GM21360 (cell line): ENCODE results near the gene TRIM63.

ENCODE experiments used
- ATAC-seq: cut with Tn5 transposase; IDR thresholded peaks from one replicate; pipeline ENCODE4 v1.9.1; 2021; ENCODE audit warnings: mild to moderate bottlenecking, moderate library complexity; ENCODE audit not compliant: unreplicated experiment

Gene TRIM63

DNA sequence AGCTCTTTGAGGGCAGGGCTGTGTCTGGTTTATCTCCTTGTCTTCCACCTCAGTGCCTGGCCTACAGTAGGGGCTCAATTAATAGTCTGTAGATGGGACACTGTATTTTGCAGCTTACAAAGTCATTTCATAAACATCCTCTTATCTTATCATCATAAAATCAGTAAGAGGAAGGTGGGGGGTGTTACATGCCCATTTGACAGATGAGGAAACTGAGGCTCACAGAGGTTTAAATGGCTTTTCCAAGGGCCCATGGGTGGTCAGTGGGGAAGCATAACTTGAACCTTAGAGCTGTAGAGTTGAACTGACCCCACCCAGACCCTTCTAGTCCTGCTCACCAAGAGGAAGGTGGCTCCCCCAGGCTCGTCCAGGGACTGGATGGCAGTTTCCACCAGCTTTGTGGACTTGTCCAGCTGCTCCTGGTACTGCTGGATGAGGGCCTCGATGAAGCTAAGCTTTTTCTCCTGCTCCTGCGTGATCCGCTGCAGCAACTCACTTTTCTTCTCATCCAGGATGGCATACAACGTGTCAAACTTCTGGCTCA lies 9.3 kb downstream of the TRIM63 start:
- ATAC-seq = no peak

DNA sequence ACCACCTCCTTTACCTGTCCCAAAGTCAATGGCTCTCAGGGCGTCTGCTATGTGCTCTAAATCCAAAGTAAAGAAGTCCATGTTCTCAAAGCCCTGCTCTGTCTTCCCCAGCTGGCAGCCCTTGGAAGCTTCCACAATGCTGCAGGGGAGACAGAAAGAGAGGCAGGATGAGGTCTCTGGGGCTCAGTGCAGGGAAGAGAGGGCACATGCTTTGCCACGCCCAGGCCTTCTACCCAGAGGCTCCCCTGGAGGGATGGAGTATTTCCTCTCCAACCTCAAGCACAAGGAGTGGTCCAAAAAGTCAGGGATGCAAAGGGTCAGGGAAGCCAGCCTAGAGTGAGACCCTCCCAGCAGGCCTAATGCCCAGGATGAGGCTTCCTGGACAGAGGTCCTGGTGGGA lies 10.2 kb downstream of the TRIM63 start:
- ATAC-seq = no peak

- ATAC-seq = no peak
Observed at GRCh38 chr1:26055041-26055440, 12.4 kb downstream of the TRIM63 start.

GRCh38 chr1:26053718-26054560 lies 13.5 kb downstream of the TRIM63 start:
- ATAC-seq = no peak

GRCh38 chr1:26050248-26050640 lies 17.2 kb downstream of the TRIM63 start:
- ATAC-seq = no peak

DNA sequence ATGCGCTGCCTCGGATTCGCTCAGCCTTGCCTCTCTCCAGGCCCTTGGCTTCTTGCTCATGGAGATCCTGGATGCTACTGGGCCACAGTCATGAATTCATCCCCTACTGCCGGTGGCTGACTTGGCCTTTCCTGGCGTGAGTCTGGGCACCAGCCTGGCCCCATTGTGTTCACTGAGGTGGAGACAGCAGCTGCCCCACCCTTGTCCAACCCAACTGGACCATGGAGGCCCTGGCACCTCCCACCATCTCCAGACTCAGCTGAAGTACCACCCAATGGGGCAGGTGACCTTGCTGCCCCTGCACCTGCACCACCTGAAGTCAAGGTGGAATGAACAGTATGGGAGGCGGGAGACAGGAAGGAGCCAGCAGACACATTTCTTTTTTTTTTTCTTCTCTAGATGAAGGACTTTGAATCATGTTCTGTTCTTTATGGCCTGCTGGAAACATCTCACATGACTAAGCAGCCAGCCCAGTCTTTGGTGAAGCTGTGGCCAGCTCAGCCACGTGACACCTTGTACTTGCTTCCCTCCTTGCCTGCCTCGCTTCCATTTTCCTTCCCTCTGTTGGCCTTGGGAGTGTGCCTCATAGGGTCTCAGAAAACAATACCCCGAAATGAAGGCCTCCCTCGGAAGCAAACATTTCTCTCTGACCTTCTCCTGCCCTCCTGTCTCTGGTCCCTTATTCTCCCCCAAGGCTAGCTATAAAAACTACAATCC lies 17.7 kb downstream of the TRIM63 start:
- ATAC-seq = no peak

DNA sequence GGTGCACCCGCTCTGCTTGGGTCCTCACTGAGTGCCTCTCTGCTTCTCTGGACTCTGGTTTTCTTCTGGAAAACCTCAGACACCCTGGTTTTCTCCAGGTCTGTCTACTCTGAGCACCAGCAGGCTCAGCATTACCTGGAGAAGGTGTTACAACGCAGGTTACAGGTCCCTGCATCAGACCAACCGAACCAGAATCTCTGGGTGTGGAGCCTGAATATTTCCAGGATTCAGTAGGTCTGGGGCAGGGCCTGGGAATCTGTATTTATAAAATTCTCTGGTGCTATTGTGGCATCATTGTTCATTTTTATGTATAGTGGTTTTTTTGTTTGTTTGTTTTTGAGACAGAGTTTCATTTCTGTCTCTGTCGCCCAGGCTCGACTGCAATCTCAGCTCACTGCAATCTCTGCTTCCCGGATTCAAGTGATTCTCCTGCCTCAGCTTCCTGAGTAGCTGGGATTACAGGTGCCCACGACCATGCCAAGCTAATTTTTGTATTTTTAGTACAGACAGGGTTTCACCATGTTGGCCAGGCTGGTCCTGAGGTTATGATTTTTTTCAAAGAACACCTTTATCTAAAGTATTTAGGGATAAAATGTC lies 20.1 kb downstream of the TRIM63 start:
- ATAC-seq = no peak

DNA sequence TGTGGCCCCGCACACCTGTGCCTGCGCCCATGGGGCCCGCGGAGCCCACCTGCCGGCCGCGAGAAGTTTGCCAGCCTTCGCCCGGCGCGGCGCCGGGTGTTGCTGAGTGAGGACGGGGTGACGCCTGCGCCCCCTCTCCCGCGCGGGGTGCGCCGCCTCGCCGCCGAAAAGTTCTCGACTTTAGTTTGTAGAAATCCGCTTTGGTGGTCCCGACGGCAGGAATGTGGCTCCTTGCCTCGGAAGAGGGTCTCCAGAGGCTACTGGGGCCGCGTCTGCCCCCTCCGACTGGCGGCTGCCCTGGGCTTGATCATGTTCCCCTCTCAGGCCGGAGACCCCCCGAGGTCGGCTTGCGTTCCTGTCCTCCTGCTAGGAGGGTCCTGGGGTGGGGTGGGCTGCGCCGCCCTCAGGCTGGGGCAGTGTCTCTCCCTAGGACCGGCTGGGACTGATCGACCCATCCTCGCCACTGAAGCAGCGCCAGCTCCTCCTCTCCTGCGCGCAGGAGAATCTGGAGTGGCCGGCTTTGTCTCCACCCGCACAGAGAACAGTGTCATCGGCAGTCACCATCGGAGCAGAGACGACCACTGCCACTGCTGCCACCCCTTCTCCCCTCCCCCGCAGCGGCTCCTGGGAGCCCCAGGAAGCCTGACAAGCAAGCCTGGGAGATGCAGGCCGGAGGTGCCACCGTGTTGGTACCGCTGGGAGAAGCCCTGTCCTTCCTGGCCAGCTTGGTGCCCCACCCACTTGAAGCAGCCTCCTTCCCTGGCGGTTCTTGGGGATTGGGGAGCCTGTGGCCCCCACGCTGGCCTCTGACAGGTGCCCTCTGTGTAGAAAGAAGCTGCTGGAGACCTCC lies 21.0 kb downstream of the TRIM63 start:
- no peak for ATAC-seq

DNA sequence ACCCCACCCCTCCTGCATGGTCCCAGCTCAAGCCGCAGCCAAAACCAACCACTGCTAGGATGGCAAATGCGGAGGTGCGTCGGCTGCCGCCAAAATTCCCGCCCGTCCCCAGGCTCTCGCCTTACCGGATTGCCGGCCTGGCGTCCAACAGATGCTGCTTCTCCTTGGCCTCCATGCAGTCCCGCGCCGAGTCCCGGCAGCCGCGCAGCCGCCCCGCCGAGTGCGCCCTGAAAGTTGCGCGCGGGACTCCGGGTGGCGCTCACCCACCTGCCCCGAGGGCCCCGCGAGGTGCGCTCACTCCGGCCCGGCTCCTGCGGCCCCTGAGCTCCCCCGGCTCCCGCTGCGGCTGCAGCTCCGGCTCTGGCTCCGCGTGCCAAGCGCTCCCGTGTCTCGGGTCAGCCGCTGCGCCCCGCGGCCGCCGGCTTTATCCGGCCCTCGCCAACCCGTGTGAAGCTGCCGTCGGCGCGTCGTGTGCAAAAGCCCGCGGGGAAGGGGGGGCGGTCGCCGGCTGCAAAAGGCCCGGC lies 21.6 kb downstream of the TRIM63 start, which contains the start of gene SLC30A2:
Gene SLC30A2 (minus strand): TSS at position 397 of the 524 bp plus-strand sequence. CDS start 222 bp downstream, at position 175.
- ATAC-seq = no peak

- ATAC-seq = no peak
Observed at GRCh38 chr1:26044971-26045721, 22.3 kb downstream of the TRIM63 start.

- ATAC-seq = no peak
Observed at GRCh38 chr1:26044414-26044813, 23.0 kb downstream of the TRIM63 start.

- no peak for ATAC-seq
Observed at GRCh38 chr1:26043765-26044164, 23.7 kb downstream of the TRIM63 start.

DNA sequence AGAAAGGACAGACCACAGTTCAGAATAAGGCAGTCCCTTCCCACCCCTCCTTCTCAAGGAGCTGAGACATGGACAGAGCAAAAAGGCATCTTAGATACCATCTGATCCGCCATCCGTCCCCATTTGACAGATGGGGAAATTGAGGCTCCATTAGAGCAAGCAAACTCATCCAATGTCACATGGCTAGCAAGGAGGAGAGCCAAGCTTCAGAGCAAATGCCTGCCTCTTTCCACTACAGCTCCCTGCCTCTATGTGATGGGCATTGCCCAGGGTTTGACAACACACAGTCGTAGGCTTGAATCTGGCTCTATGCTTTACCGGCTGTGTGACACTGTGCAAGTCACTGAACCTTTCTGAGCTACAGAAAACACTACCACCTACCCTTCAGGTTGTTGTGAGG lies 25.5 kb downstream of the TRIM63 start:
- ATAC-seq = no peak

DNA sequence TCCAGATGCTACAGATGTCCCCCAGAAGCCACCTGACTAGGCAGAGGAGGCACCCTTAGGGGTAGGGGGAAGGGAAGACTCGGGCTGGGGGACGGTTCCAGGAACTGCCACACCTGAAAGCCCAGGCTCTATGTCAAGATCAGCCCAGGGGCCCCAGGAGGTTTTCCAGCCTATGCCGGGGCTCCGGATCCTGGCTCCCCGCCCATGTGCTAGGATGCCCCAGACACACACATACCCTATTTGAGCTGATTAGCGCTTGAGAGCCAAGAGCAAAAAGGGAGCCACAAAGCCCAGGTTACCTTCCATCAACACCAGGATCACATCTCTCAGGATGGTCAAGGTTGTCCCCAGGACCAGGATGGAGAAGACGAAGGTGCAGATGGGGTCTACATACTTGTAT lies 26.0 kb downstream of the TRIM63 start:
- ATAC-seq = no peak

DNA sequence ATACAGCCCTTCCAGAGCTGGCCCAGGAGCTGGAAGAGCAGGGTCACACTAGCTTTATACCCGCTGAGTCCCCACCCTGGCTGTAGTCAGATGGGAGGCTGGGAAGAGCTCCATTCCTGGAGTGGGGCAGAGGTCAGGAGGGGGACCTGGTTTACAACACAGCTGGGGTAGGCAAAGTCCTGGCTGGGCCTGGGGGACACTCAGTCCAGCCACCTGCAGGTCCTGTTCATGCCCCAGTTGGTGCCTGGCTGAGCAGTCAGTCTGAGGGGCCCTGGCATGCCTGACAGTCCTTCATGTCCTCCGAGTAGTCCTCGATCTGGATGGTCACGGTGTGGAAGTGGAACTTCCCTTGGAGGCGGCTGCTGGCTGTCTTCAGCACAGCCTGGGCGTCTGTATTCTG lies 28.5 kb downstream of the TRIM63 start:
- ATAC-seq = no peak

- no peak for ATAC-seq
Observed at GRCh38 chr1:26038477-26038876, 29.0 kb downstream of the TRIM63 start.

DNA sequence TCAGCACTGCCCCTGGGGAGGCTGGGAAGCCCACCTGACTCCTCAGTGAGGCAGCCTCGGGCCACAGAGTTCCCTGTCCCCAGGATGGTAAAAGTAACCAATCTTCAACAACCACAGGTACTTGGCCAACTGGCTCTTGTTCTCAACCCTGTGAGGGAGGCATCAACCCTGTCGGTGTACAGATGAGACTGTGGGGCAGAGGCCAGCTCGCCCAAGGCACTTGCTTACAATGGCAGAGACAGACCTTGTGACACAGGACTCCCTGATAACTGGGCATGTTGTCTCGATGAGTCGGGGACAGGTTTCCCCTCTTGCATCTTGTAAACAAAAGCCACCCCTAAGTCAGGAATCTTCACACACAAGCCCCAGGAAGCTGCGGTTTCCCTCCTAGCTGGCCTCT lies 29.5 kb downstream of the TRIM63 start:
- no peak for ATAC-seq

DNA sequence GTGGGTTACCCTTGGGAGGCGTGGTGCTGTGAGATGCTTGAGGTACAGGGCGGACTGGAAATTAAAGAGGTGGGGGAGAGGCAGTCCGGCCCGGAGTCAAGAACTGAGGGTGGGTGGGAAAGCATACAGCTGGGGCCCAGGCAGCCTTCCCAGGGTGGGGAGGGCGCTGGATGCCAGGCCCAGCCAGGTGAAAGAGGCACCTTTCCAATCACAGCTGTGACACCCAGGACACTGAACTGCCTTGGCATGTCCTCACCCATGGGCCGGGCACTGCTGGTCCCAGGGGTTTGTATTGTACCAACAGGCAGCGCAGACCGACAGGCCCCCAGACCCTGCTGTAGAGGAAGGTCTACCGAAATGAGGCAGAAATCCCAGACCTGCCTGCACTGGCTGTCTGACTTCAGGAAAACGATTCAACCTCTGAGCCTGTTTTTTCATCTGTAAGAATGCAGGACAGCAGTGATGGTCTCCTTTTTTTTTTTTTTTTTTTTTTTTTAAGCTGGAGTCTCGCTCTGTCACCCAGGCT lies 30.6 kb downstream of the TRIM63 start:
- ATAC-seq = no peak

DNA sequence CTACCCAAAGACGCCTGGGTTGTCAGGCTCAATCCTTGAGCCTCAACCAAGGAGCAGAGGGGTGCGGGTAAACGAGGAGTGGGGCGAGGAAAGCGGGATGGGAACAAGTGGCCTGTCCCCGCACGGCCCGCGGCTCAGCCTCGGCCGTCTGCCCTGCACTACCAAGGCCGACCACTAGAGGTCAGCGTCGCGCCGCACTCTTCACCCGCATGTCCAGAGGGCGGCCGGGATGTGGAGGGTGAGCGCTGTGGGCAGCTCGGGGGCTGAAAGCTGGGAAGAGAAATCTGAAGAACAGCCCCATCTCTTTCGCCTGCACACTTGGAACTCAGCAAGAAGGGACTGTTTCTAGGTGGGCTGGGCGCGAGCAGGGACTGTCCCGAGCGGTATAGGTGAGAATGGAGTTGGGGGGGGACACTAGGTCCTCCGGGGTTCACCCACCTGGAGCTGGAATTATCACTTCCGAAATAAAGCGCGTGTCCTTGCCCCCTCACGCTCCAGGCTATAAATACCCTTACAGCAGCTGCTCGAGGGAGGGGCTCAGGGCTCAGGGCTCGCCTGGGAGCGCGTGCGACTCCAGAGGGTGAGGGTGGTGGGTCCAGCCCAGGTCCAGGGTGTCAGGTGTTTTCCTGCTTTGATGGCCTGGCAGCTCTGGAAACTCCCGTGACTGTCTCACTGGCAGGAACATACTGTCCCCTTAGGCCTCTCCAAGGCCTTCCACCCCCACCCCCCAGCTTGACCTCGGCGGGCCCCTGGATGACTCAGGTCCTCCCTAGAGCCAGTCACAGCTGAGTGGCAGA lies 31.3 kb downstream of the TRIM63 start:
- peak; percentile 49 for ATAC-seq
